Breast epithelium (tissue), 3 donors: ENCODE results near the gene WDR7.

ENCODE experiments used
- POLR2A ChIP-seq: fragments of 450-650 bp; IDR thresholded peaks from one replicate; pipeline ENCODE4 v1.6.1; 2016; ENCODE audit warnings: antibody characterized with exemption, mild to moderate bottlenecking, moderate library complexity
- POLR2AphosphoS5 ChIP-seq, 3 donors: sonication (generic); formaldehyde crosslinking; IDR thresholded peaks; one replicate each; pipeline ENCODE4 v1.6.1; 2017; ENCODE audit warnings: antibody characterized with exemption in 3 of 3
- TF ChIP-seq, protein P1 (sequence below), 3 donors: fragments of 450-650 bp; IDR thresholded peaks; one replicate each; pipeline ENCODE4 v1.5.1; 2016 to 2017; ENCODE audit warnings: antibody characterized with exemption in 3 of 3, mild to moderate bottlenecking in 3 of 3, moderate library complexity in 3 of 3

DNA sequence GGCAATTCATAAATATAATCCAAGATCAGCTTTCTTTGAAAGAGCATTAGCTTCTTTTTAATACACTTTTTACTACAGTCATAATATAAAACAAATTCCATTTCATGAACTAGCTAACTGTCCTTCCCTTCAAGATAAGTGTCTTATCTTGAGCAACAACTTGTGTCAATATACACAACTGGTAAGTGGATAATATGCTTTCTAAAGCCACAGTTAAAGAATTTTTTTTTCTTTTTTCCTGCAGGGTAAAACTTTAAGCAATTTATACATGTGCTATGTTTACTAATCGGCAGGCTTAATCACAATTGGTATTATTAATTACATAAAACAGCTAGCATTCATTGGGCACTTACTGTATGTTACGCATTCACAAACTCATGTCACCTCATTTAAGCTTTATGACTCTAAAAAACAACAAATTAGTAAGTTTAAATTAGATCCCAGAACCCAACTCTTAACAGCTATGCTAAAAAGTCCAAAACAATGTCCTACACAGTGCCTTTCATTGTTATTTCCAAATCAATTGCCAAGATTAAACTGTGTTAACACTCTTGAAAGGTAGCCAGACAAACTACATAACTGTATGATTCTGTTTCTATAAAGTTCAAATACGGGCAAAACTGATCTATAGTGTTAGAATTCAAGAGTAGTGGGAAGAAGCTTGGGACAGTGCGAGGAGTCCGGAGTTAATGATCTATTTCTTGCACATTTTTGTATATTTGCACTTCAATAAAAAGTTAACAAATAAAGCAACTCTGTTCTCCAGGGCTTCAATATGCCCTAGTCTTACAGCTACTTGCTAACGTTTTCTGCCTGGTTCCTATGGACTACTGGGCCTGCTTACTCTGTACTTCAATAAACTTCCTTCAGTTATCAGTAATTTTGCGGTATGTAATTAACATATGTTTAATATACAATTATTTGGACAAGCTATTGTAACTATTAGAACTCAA, 18.8 kb upstream of the WDR7 start:
- TF ChIP-seq, protein P1, sequence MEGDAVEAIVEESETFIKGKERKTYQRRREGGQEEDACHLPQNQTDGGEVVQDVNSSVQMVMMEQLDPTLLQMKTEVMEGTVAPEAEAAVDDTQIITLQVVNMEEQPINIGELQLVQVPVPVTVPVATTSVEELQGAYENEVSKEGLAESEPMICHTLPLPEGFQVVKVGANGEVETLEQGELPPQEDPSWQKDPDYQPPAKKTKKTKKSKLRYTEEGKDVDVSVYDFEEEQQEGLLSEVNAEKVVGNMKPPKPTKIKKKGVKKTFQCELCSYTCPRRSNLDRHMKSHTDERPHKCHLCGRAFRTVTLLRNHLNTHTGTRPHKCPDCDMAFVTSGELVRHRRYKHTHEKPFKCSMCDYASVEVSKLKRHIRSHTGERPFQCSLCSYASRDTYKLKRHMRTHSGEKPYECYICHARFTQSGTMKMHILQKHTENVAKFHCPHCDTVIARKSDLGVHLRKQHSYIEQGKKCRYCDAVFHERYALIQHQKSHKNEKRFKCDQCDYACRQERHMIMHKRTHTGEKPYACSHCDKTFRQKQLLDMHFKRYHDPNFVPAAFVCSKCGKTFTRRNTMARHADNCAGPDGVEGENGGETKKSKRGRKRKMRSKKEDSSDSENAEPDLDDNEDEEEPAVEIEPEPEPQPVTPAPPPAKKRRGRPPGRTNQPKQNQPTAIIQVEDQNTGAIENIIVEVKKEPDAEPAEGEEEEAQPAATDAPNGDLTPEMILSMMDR (IDR thresholded peaks at IDR 0.05): no peak
- TF ChIP-seq POLR2A (no peak), POLR2AphosphoS5 (IDR thresholded peaks at IDR 0.05) (no peak)
